GM10248 (cell line): ENCODE measurements around the gene TMEM219.

ENCODE experiments used
- CTCF ChIA-PET: fragments of 300-600 bp; sonication (Branson Sonifier 250); formaldehyde crosslinking; extraction: SDS; loops from one replicate; lab custom pipeline; 2021; ENCODE audit warnings: antibody characterized with exemption; lab: Yijun Ruan, JAX
- POLR2A ChIA-PET: fragments of 350-650 bp; sonication (Branson Sonifier 250); formaldehyde crosslinking; extraction: SDS; loops from one replicate; lab custom pipeline; 2020; ENCODE audit warnings: antibody characterized with exemption; lab: Yijun Ruan, JAX
- DNase-seq: peaks from one replicate; pipeline ENCODE4 v3.0.0; 2012; ENCODE audit errors: extremely low spot score
- CTCF ChIP-seq: IDR thresholded peaks from 2 replicates; pipeline ENCODE4 v1.5.1; 2012; ENCODE audit warnings: mild to moderate bottlenecking, low read depth; ENCODE audit errors: extremely low read depth, missing control alignments, control extremely low read depth

The TMEM219 gene

GRCh38 chr16:29978081-29978480, 16.2 kb downstream of the TMEM219 start:
- DNase-seq: no peak
- CTCF ChIA-PET: interaction anchor here (0.6 to 2.7 kb wide), 3 partner anchors 10 to 27 kb away, joined by 3 to 8 read pairs (median 4); partner anchors contain the start of gene TMEM219
- TF ChIP-seq CTCF: no peak
- POLR2A ChIA-PET: no interaction called here

- ChIA-PET POLR2A (no interaction called here), CTCF (interaction anchor here (0.6 to 2.7 kb wide), 5 partner anchors 9 to 158 kb away, joined by 3 to 8 read pairs (median 4); partner anchors contain the start of genes MVP and TMEM219)
- no peak for TF ChIP-seq CTCF
- DNase-seq: no peak
These were observed 16.8 kb downstream of the TMEM219 start for GRCh38 chr16:29978564-29979270.

GRCh38 chr16:29982560-29983419, 20.9 kb downstream of the TMEM219 start:
- no peak for DNase-seq
- ChIA-PET CTCF (interaction anchor here (1.4 kb wide), 1 partner anchor 9 kb away, joined by 4 read pairs; the partner anchor contains the start of gene TAOK2), POLR2A (no interaction called here)
- no peak for TF ChIP-seq CTCF

DNA sequence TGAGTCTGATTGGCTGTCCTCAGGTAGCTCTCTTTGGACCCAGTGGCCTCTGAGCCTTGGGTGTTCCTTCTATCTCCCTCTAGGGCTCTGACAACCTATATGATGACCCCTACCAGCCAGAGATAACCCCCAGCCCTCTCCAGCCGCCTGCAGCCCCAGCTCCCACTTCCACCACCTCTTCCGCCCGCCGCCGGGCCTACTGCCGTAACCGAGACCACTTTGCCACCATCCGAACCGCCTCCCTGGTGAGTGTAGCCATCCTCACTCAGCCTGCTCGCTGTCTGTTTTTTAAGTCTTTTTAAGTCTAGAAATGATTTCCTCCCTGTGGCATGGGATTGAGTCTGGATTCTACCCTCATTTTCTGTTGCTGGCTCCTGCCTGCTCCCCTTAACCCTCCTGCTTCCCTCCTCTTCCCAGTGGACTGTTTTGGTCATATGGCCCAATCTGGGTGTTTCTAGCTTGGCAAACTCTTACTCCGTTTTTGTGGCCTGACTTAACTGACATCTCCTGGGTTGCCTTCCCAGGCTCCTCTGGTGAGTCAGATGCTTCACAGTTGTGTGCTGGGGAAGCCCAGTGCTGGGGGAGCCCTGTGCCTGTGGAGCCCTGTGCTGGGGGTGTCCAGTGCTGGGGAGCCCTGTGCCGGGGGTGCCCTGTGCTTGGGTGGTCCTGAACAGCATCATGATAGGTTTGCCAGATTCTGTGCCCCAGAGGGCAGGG, 21.7 kb downstream of the TMEM219 start:
- TF ChIP-seq CTCF: no peak
- CTCF ChIA-PET: interaction anchor here (1.4 kb wide), 1 partner anchor 10 kb away, joined by 4 read pairs; the partner anchor contains the start of gene TAOK2
- POLR2A ChIA-PET: no interaction called here
- no peak for DNase-seq

DNA sequence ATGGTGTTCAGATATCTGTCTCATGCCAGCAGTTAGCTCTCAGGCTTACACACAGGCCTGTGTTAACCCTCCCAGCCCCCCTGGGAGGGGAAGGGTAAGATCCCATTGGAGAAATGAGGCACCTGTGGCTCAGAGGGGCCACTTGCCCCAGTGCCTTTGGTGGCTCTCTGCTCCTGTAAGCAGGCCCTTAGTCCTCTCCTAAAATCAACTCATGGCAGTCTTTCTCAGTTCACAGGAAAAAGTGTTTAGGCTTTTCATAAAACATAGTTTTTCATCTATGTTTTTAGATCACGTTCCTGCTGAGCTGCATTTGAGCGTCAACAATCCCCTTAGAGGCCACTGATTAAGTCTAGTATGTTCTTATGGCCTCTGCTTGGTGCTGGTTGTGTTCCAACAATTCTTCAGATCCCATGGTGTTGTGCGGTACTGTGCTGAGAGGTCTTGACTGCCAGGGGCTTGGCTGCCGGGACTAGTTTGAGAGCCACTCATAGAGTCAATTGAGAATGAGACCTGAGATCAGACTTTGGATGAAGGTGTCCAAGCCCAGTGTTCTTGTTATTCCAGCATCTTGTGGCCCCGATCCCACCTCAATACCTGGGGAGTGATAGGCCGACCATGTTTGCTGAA, 22.4 kb downstream of the TMEM219 start:
- POLR2A ChIA-PET: no interaction called here
- TF ChIP-seq CTCF: no peak

More for the DNA sequence above, 22.4 kb downstream of the TMEM219 start:
- CTCF ChIA-PET: interaction anchor here (1.3 to 5.7 kb wide), 3 partner anchors 10 to 177 kb away, joined by 4 to 25 read pairs (median 4); partner anchors contain the start of gene TAOK2
- no peak for DNase-seq
